NB4 (cell line): Measurements from ENCODE around the gene DCN.

Experiments
- DNase-seq: peaks from one replicate; pipeline ENCODE4 v3.0.0; 2010; ENCODE audit warnings: low read depth
- H3K4me3 ChIP-seq: one replicate; pipeline ENCODE4 v1.5.1; 2011; ENCODE audit warnings: mild to moderate bottlenecking, low read depth, low read length, moderate library complexity
- CTCF ChIP-seq: IDR thresholded peaks from one replicate; pipeline ENCODE4 v1.5.1; 2012; ENCODE audit warnings: low read depth, low read length
- MAX ChIP-seq: IDR thresholded peaks from 2 replicates; pipeline ENCODE4 v1.6.1; 2011; ENCODE audit warnings: low read depth, low read length
- MYC ChIP-seq: IDR thresholded peaks from 2 replicates; pipeline ENCODE4 v1.6.1; 2011; ENCODE audit warnings: low read depth, low read length
- POLR2A ChIP-seq: IDR thresholded peaks from 2 replicates; pipeline ENCODE4 v1.6.1; 2011; ENCODE audit warnings: mild to moderate bottlenecking; ENCODE audit not compliant: insufficient read length; ENCODE audit errors: extremely low read depth

The DCN gene

GRCh38 chr12:91222746-91223145, 40.1 kb upstream of the DCN start:
- TF ChIP-seq POLR2A (no peak), MAX (no peak), MYC (no peak), CTCF (no peak)
- no peak overlapping the region for H3K4me3 ChIP-seq
- no peak for DNase-seq

GRCh38 chr12:91219919-91220318, 37.3 kb upstream of the DCN start:
- no peak for DNase-seq
- H3K4me3 ChIP-seq, result no peak overlapping the region
- TF ChIP-seq CTCF (no peak), MAX (no peak), MYC (no peak), POLR2A (no peak)

- no peak overlapping the region for H3K4me3 ChIP-seq
- no peak for TF ChIP-seq MYC
- TF ChIP-seq MAX, result no peak
- no peak for TF ChIP-seq CTCF
- no peak for TF ChIP-seq POLR2A
- no peak for DNase-seq
These were observed 36.9 kb upstream of the DCN start for GRCh38 chr12:91219511-91219910.

- TF ChIP-seq POLR2A (no peak), CTCF (no peak), MAX (no peak)
- DNase-seq, result no peak
- H3K4me3 ChIP-seq, result no peak overlapping the region
These were observed 34.3 kb upstream of the DCN start for GRCh38 chr12:91216871-91217270.

- TF ChIP-seq MYC (no peak), MAX (no peak), CTCF (no peak), POLR2A (no peak)
- H3K4me3 ChIP-seq, result no peak overlapping the region
- DNase-seq, result no peak
These were observed 33.4 kb upstream of the DCN start for GRCh38 chr12:91215940-91216454.

GRCh38 chr12:91211866-91212265, 29.2 kb upstream of the DCN start:
- DNase-seq, result no peak
- no peak for TF ChIP-seq MYC
- no peak for TF ChIP-seq CTCF
- TF ChIP-seq POLR2A, result no peak
- TF ChIP-seq MAX, result no peak

More at GRCh38 chr12:91211866-91212265, 29.2 kb upstream of the DCN start:
- H3K4me3 ChIP-seq, result no peak overlapping the region
